Fibroblast of the aortic adventitia (primary cell): Measurements from ENCODE around the gene GLDC. TPM values are rescaled to one million over a fixed set of nuclear protein-coding genes. Genes with fewer than 3 reads are reported as not detected.

Source experiments
- DNase-seq: peaks from one replicate; pipeline ENCODE4 v3.0.0-alpha.2; 2010; ENCODE audit warnings: low read depth
- H3K4me3 ChIP-seq: 2 replicates; pipeline ENCODE4 v1.5.1; 2011; ENCODE audit warnings: low read depth, mild to moderate bottlenecking, control low read depth, low read length, moderate library complexity
- total RNA-seq: library from RNA; depleted of rRNA; stranded (reverse); fragments of >200 nt; gene quantifications from 2 replicates; pipeline ENCODE4 v1.2.3, GENCODE V29; 2012; ENCODE audit warnings: low replicate concordance
- TF ChIP-seq, protein P1 (sequence below): IDR thresholded peaks from 2 replicates; pipeline ENCODE4 v1.5.1; 2011; ENCODE audit warnings: mild to moderate bottlenecking, low read length, control low read depth, inconsistent platforms; ENCODE audit not compliant: insufficient read depth

Gene GLDC
- total RNA-seq, 1 donor: 1.8 TPM

DNA sequence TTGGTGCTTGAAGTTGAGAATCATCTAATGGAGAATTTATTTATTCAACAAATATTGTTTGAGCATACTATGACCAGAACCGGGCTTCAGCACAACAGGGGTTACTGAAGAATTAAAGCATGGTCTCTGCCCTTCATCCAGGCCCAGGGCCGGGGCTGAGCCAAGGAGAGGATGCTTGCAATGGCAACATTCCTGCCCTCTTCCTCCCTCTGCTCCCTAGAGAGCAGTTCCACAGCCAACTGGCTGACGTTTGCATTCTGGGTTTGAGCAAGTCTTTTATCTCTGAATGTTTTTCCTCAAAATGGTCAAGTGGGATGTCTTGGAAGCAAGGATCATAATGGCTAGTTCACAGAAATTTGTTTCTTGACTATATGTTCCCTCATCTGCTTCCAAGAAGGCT lies 80.7 kb downstream of the GLDC start:
- peak; percentile 96 for DNase-seq
- H3K4me3 ChIP-seq: no peak overlapping the region
- TF ChIP-seq, protein P1, sequence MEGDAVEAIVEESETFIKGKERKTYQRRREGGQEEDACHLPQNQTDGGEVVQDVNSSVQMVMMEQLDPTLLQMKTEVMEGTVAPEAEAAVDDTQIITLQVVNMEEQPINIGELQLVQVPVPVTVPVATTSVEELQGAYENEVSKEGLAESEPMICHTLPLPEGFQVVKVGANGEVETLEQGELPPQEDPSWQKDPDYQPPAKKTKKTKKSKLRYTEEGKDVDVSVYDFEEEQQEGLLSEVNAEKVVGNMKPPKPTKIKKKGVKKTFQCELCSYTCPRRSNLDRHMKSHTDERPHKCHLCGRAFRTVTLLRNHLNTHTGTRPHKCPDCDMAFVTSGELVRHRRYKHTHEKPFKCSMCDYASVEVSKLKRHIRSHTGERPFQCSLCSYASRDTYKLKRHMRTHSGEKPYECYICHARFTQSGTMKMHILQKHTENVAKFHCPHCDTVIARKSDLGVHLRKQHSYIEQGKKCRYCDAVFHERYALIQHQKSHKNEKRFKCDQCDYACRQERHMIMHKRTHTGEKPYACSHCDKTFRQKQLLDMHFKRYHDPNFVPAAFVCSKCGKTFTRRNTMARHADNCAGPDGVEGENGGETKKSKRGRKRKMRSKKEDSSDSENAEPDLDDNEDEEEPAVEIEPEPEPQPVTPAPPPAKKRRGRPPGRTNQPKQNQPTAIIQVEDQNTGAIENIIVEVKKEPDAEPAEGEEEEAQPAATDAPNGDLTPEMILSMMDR: no peak

DNA sequence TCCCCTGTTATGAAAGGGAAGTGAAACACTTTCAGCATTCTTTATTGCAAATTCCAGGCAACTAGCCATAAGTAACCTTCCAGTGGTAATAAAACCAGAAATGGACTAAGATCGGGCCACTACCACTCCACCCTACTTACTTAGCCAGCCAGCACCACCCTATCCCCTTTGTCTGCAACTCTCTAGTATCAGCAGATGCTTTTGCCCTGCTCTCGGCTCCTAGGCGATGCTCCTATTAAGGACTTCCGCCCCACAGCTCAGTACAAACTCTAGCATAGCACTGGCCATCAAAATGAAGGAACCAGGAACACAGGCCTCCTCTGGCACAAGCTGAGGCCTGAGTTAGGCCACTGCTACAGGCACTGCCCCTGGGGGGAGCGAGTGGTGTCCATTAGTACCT lies 81.2 kb downstream of the GLDC start:
- peak; percentile 96 for DNase-seq
- TF ChIP-seq, protein P1: no peak
- H3K4me3 ChIP-seq: no peak overlapping the region

DNA sequence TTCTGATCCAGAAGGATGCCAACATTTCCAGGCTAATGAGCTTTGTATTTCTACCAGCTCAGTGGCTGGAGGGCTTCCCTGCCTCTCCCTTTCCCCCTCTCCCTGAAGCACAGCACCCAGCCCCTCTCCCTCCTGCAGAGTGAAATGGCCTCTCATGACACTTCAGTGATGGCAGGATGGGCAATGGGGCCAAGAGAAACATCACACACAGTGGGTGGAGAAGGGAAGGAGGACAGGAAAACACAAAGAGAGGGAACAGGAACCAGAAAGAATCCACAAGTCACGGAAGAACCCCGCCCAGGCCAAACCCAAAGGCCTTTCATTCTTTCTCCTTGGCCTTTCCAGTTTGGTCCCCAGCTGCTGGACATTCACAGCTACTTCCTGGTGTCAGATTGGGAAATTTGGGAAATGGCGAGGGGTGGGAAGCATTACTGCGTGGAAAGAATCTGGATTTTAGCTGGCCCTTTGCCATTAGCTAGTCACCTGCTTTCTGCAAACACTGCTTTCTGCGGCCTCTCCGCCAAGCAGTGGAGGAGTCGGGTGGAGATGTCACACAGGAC lies 82.6 kb downstream of the GLDC start:
- no peak overlapping the region for H3K4me3 ChIP-seq
- TF ChIP-seq, protein P1: no peak
- DNase-seq: peak; percentile 32

DNA sequence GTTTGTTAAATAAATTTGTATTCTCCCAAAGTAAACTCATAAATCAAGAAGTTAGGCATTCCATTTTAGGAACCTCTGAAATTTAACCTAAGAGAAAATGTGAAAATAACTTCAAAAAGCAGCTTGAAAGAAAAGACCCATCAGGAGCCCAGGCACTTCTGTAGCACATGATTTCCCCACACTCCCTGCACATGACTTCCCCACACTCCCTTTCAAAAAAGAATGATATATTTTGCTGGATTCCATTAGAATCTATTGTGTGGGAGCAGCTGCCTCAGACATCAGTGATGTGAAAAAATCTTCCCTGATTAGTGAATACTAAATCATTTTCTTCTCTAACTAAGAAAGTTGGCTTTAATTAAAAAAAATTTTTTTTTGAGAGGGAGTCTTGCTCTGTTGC lies 83.3 kb downstream of the GLDC start:
- TF ChIP-seq, protein P1: no peak
- peak; percentile 42 for DNase-seq
- H3K4me3 ChIP-seq: no peak overlapping the region

DNA sequence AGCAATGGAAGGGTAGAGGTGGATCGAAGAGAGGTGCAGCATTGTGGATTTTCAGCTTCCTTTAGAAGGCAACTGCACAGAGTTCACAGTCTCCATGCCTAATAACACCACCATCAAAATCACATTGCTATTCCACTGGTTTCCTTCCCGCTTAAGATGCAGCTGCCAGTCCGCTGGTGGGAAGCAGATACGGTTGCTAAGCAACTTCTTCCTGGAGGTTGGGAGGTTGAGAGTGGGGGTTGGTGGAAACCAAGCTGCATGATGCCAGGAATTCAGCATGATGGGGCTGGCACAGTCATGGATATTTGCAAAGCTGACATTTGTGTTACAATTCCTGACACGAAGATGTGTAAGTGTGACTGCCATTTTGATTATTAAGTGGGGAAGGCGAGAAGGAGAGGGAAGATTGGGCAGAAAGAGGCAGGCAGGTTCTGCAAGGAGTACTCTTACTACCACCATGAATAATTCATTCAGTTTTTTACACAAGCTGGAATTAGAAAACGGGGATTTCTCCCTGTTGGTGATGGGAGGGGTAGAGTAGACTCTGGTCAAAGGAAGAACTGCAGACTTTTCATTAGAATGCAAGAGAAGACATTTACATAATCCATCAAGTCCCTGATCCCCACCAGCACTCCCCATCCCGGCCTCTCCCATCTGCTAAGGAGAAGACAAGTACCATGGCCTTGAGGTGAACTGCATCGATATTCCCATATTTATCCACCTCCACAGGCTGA lies 87.5 kb downstream of the GLDC start:
- TF ChIP-seq, protein P1: no peak
- H3K4me3 ChIP-seq: no peak overlapping the region
- DNase-seq: no peak

DNA sequence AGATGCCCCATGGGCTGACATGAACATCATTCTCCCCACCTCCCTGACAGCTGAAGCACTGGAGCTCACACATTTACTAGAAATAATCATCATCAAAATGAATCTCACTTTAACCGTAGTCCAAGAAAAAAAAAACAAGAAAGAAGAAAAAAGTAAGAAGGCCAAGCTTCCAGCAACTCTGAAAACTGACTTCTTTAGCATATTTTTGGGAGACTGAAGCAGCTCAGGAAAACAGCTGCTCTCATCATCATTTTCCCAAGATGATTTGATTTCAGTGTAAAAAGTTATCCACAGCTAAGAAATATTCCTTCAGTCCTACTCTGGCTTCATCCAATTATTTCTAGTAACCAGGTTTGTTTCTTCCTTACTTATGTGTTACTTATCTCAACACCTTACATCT lies 91.7 kb downstream of the GLDC start:
- no peak for DNase-seq
- H3K4me3 ChIP-seq: no peak overlapping the region
- TF ChIP-seq, protein P1: no peak
